ENCODE data around the gene ZC3H7A. TPM values are rescaled to one million over a fixed set of nuclear protein-coding genes. Genes with fewer than 3 reads are reported as not detected.

ZC3H7A gene
- total and polyA plus RNA-seq, 2 of the 4 experiments (the other 2 are of a cell fraction) = 22.2 to 53.9 TPM

DNA sequence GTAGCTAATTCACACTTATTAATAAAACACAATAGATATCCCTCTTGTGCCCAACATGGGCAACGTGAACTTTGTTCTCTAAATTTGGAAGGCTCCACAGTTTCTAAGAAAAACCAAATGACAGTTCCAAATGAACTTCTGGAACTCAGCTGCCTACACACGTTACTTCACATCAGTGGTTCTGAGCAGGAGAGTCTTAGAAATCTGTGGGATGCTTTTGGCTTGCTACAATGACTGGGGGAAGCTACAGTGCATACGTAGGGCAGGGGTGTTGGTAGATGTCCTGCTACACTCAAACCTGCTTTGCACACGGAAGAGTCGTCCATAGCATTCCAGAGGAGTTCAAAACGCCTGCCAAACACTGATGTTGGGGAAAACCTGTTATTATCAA, 62.4 kb downstream of the ZC3H7A start:
- H2BK5ac ChIP-seq (ENCODE audit: low read depth, low read length, poor library complexity, severe bottlenecking) = no peak overlapping the region
- H3K4me3 ChIP-seq (ENCODE audit: insufficient read depth, low read depth, low read length) = no peak overlapping the region
- H2BK15ac ChIP-seq (ENCODE audit: low read depth, low read length) = no peak overlapping the region
- TF ChIP-seq, protein P1, sequence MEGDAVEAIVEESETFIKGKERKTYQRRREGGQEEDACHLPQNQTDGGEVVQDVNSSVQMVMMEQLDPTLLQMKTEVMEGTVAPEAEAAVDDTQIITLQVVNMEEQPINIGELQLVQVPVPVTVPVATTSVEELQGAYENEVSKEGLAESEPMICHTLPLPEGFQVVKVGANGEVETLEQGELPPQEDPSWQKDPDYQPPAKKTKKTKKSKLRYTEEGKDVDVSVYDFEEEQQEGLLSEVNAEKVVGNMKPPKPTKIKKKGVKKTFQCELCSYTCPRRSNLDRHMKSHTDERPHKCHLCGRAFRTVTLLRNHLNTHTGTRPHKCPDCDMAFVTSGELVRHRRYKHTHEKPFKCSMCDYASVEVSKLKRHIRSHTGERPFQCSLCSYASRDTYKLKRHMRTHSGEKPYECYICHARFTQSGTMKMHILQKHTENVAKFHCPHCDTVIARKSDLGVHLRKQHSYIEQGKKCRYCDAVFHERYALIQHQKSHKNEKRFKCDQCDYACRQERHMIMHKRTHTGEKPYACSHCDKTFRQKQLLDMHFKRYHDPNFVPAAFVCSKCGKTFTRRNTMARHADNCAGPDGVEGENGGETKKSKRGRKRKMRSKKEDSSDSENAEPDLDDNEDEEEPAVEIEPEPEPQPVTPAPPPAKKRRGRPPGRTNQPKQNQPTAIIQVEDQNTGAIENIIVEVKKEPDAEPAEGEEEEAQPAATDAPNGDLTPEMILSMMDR (conservative IDR thresholded peaks at IDR 0.05; ENCODE audit: low read depth, low read length) = no peak
- no peak for TF ChIP-seq RAD21 (IDR thresholded peaks at IDR 0.05; ENCODE audit: low read length)
- no peak for TF ChIP-seq NFE2L2 (IDR thresholded peaks at IDR 0.05; ENCODE audit: low read depth, low read length)
- TF ChIP-seq POLR2A (IDR thresholded peaks at IDR 0.05; ENCODE audit: low read depth, low read length) = no peak
- TF ChIP-seq, protein P2, sequence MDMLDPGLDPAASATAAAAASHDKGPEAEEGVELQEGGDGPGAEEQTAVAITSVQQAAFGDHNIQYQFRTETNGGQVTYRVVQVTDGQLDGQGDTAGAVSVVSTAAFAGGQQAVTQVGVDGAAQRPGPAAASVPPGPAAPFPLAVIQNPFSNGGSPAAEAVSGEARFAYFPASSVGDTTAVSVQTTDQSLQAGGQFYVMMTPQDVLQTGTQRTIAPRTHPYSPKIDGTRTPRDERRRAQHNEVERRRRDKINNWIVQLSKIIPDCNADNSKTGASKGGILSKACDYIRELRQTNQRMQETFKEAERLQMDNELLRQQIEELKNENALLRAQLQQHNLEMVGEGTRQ (IDR thresholded peaks at IDR 0.05; ENCODE audit: low read depth, low read length) = no peak
- no peak for TF ChIP-seq BHLHE40 (IDR thresholded peaks at IDR 0.05; ENCODE audit: low read depth, low read length)
- TF ChIP-seq FOS (IDR thresholded peaks at IDR 0.05; ENCODE audit: low read depth, low read length) = no peak
- TF ChIP-seq MXI1 (IDR thresholded peaks at IDR 0.05; ENCODE audit: borderline replicate concordance, low read depth, low read length) = no peak
- no peak for TF ChIP-seq SMC3 (IDR thresholded peaks at IDR 0.05; ENCODE audit: low read depth, low read length)
- TF ChIP-seq RFX5 (IDR thresholded peaks at IDR 0.05; ENCODE audit: low read depth, low read length) = no peak
- TF ChIP-seq MAFK (IDR thresholded peaks at IDR 0.05; ENCODE audit: low read depth, low read length) = no peak
- no peak for TF ChIP-seq MAZ (IDR thresholded peaks at IDR 0.05; ENCODE audit: borderline replicate concordance, low read depth, low read length)
- TF ChIP-seq, protein P3, sequence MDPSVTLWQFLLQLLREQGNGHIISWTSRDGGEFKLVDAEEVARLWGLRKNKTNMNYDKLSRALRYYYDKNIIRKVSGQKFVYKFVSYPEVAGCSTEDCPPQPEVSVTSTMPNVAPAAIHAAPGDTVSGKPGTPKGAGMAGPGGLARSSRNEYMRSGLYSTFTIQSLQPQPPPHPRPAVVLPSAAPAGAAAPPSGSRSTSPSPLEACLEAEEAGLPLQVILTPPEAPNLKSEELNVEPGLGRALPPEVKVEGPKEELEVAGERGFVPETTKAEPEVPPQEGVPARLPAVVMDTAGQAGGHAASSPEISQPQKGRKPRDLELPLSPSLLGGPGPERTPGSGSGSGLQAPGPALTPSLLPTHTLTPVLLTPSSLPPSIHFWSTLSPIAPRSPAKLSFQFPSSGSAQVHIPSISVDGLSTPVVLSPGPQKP (IDR thresholded peaks at IDR 0.05; ENCODE audit: borderline replicate concordance, low read depth, low read length) = no peak
- no peak for TF ChIP-seq RCOR1 (IDR thresholded peaks at IDR 0.05; ENCODE audit: insufficient replicate concordance, low read length)
- TF ChIP-seq CHD1 (IDR thresholded peaks at IDR 0.05; ENCODE audit: low read depth, low read length) = no peak
- H2AFZ ChIP-seq (replicated peaks; ENCODE audit: low read length, poor library complexity) = no peak overlapping the region
- in situ Hi-C loops (cut with MboI; ENCODE audit: low sequenced_read_pairs) = no loop called here
- ATAC-seq (ENCODE audit: low read depth) (no peak), DNase-seq (no peak)
- no peak overlapping the region for H2BK20ac ChIP-seq (ENCODE audit: low read depth, low read length)
- no peak overlapping the region for H2BK120ac ChIP-seq (ENCODE audit: low read depth, low read length)
- WGBS, 2 experiments (ENCODE audit: extremely low coverage in 2 of 2, insufficient read length in 1 of 2) = 80% methylated on average over 1 of the region's 6 CpGs; no CpG with 5 or more reads in 1 of the 2 experiments
- H3K79me1 ChIP-seq (ENCODE audit: low read depth in 1 of 2, low read length in 2 of 2) = peaks cover 34 to 74% of the 10 kb centered on the region in 2 experiments
- H3K56ac ChIP-seq (ENCODE audit: extremely low read depth, insufficient read depth, low read length) = no peak overlapping the region
- ChIA-PET CTCF (interaction anchor here (0.5 kb wide), 1 partner anchor 187 kb away, joined by 3 read pairs; no protein-coding TSS in a partner anchor), POLR2A (ENCODE audit: unreplicated experiment) (no interaction called here)
- H3K23ac ChIP-seq (ENCODE audit: low read depth, low read length) = no peak overlapping the region
- 0 out of 2 replicates have a peak, but pooled peaks cover 4% of the 10 kb centered on the region for H3K9me1 ChIP-seq (ENCODE audit: insufficient read depth, low read length)
- H4K91ac ChIP-seq (ENCODE audit: insufficient read depth, low read depth, low read length) = no peak overlapping the region
- H4K20me1 ChIP-seq (ENCODE audit: insufficient read depth, low read length) = peaks cover 46% of the 10 kb centered on the region
- H3K4ac ChIP-seq (ENCODE audit: low read depth, low read length) = no peak overlapping the region
- peaks cover 5% of the 10 kb centered on the region for H3K4me1 ChIP-seq (ENCODE audit: control insufficient read depth, insufficient read depth, low read length)
- no TSS peak for BruUV-seq (replicated peaks)
- dilution Hi-C loops (cut with HindIII; ENCODE audit: low sequenced_read_pairs, unreplicated experiment) = no loop called here
- H3K36me3 ChIP-seq (ENCODE audit: control insufficient read depth, insufficient read depth, low read length) = peaks cover 27% of the 10 kb centered on the region
- H3K9ac ChIP-seq (ENCODE audit: low read depth, low read length) = no peak overlapping the region
- no peak overlapping the region for H3K18ac ChIP-seq (ENCODE audit: low read depth, low read length)
- H4K8ac ChIP-seq (ENCODE audit: low read depth in 2 of 2, low read length in 2 of 2) = no peak overlapping the region
- H3K27me3 ChIP-seq (ENCODE audit: control insufficient read depth, insufficient read depth, low read length) = no peaks in the 10 kb centered on the region
- H3K14ac ChIP-seq (replicated peaks; ENCODE audit: low read depth, low read length) = no peak overlapping the region
- H3K4me2 ChIP-seq (ENCODE audit: low read depth, low read length) = no peak overlapping the region
- no peak overlapping the region for H4K5ac ChIP-seq (ENCODE audit: low read depth, low read length)
- intact Hi-C loops (cut with micrococcal nuclease) = no loop called here
- no peaks in the 10 kb centered on the region for H3K9me3 ChIP-seq (ENCODE audit: control insufficient read depth, insufficient read depth, low read length)
- no peak overlapping the region for H2AK9ac ChIP-seq (replicated peaks; ENCODE audit: low read depth, low read length, poor library complexity)
- no peak overlapping the region for H3K27ac ChIP-seq (ENCODE audit: insufficient read depth, low read length)
- H2AK5ac ChIP-seq (ENCODE audit: low read depth, low read length) = no peak overlapping the region

All from IMR-90 (cell line).